ENCODE results near the gene TMTC2.

TMTC2 gene

GRCh38 chr12:82966001-82966559 is 279.4 kb downstream of the TMTC2 start:
- H3K4me3 ChIP-seq, result no peak overlapping the region
- no peak for TF ChIP-seq CTCF (IDR thresholded peaks at IDR 0.05)
- no peak for DNase-seq (ENCODE audit: low spot score)
- H3K27ac ChIP-seq, result no peak overlapping the region

- Histone ChIP-seq H3K27ac (no peak overlapping the region), H3K4me3 (no peak overlapping the region)
- TF ChIP-seq CTCF (IDR thresholded peaks at IDR 0.05), result no peak
- no peak for DNase-seq (ENCODE audit: low spot score)
Observed at GRCh38 chr12:82968631-82969367, 282.1 kb downstream of the TMTC2 start.

GRCh38 chr12:82970614-82971013 is 283.9 kb downstream of the TMTC2 start:
- no peak for DNase-seq (ENCODE audit: low spot score)
- Histone ChIP-seq H3K4me3 (no peak overlapping the region), H3K27ac (no peak overlapping the region)
- no peak for TF ChIP-seq CTCF (IDR thresholded peaks at IDR 0.05)

GRCh38 chr12:82971584-82971983 is 284.9 kb downstream of the TMTC2 start:
- no peak overlapping the region for H3K4me3 ChIP-seq
- no peak for DNase-seq (ENCODE audit: low spot score)
- no peak overlapping the region for H3K27ac ChIP-seq
- no peak for TF ChIP-seq CTCF (IDR thresholded peaks at IDR 0.05)

GRCh38 chr12:82972624-82973023 is 285.9 kb downstream of the TMTC2 start:
- no peak for TF ChIP-seq CTCF (IDR thresholded peaks at IDR 0.05)
- Histone ChIP-seq H3K4me3 (no peak overlapping the region), H3K27ac (no peak overlapping the region)
- no peak for DNase-seq (ENCODE audit: low spot score)

- Histone ChIP-seq H3K27ac (no peak overlapping the region), H3K4me3 (no peak overlapping the region)
- no peak for TF ChIP-seq CTCF (IDR thresholded peaks at IDR 0.05)
- DNase-seq (ENCODE audit: low spot score), result no peak
Observed at GRCh38 chr12:82973592-82973991, 286.9 kb downstream of the TMTC2 start.

GRCh38 chr12:82981150-82981549 is 294.4 kb downstream of the TMTC2 start:
- no peak overlapping the region for H3K27ac ChIP-seq
- no peak for DNase-seq (ENCODE audit: low spot score)
- no peak for TF ChIP-seq CTCF (IDR thresholded peaks at IDR 0.05)
- no peak overlapping the region for H3K4me3 ChIP-seq

All from coronary artery (tissue), 2 donors.